Putamen (tissue), 1 donor: ENCODE data around the gene CCDC3.

Experiments used
- DNase-seq: peaks from one replicate; pipeline ENCODE4 v3.0.0-alpha.2; 2016; ENCODE audit warnings: low spot score

CCDC3 gene

DNA sequence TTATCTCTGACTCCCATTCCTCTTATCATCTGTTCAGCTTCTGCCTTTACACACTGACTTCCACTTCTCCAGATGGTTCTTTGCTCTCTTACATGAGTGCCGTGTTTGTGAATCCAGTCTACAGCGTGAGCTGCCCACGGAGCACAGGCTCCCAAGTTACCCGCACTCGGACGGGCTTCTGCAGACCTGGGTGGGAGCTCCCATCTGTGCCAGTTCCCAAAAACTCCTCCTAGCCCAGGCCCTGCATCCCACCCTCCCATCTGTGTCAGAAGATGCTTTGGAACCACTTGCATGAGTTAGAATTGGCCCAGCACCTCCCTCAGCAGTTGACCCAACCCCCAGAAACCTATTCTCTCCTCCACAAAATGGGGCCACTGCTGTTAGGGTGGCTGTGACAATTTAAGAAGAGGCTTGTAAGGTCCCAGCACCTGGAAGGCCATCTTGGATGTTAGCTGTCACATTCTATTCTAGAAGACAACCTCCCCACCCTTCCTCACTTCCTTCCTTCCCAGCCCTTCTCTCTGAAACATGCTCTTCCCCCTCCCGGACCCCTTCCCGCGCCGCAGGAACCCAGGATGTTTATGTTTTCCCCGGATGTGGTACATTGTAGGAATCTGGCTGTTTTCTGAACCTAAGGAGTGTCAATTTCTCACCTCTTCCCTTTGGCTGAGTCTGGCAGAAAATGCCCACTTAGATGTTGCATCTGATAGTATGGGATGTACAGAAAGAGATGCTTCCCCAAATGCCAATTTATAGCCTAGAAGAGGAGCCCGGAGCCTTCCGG lies 79.2 kb downstream of the CCDC3 start:
- no peak for DNase-seq

DNA sequence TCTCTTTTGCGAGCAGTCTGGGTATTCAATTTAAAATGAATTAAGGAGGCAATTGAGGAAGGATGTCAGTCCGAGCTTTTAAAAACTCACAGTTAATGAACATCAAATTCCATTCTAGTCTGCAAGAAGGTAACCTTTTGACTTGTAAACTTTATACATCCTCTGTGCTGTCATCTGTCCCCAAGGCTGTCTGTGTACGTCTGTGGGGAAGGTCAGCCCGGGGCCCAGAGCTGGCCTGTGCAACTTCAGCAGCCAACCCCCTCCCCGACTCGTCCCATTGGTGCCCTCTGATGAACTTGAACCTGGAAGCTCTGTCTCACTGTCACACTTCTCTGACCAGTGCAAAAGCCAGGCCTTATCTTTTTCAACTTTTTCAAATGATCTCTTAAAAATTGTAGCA lies 80.3 kb downstream of the CCDC3 start:
- DNase-seq: no peak

DNA sequence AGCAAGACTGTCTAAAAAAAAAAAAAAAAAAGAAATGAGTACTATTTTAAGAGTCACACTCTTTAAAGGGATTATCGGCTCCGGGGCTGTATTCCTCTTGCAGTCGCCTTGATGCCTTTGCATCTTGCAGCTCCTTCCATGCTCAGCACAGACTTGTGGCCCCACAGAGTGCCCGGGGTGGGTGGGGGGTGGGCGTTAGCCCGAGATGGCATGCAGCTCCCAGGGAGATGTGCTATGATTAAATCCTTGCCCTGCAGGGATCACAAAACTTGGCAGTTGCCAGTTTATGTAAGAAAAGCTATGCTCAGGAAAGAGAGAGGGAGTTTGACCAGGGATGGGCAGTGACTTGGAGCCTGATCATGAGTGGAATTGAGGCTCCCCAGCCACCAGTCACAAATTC lies 81.9 kb downstream of the CCDC3 start:
- DNase-seq: peak; percentile 27

DNA sequence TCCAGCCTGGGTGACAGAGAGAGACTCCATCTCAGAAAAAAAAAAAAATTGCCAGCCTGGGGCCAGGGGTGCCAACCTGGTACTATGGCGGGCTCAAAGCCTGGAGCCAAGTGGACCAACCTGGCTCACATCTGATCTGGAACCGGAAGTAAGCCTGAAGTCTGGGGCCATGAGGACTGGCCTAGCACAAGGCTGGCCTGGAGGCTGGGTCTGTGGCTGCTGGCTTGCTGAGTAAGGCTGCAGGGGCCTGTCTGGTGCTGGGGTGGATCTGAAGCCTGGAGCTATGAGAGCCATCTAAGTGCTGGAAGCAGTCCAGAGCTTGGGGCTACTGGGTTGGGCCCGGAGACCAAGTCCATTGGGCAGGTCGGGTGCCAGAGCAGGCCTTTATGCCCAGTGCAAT lies 84.9 kb downstream of the CCDC3 start:
- DNase-seq: no peak

DNA sequence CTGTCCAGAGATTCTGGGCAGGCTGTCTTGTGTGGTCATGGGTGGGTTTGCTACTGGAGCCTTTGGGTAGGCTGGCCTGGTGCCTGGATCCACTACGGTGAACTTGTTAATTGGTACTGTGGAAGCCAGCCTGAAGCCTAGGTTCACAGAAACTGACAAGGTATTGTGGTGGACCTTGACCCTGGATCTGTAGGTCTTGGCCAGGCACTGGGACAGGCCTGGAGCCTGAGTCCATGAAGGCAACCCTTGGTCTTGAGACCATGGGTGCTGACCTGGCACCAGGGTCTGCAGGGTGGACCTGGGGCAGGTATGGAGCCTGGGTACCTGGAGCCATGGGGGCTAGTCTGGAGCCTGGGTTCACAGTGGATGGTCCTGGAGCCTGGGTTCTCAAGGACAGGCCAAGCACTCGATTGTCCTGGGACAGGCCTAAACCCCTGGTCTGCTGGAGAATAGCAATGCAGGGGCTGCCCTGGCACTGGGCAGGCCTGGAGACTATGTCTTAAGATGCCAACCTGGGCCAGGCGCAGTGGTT lies 85.8 kb downstream of the CCDC3 start:
- DNase-seq: no peak

DNA sequence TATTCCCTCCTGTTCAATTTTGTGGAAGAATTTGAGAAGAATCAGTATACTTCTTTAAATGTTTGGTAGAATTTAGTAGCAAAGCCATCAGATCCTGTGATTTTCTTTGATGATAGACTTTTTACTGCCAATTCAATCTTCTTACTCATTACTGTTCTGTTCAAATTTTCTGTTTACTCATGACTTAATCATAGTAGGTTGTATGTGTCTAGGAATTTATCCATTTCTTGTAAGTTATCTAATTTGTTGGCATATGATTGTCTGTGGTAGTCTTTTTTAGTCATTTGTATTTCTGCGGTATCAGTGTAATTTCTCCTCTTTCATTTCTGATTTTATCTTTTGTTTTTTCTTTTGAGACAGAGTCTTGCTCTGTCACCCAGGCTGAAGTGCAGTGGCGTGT lies 87.4 kb downstream of the CCDC3 start:
- DNase-seq: no peak

DNA sequence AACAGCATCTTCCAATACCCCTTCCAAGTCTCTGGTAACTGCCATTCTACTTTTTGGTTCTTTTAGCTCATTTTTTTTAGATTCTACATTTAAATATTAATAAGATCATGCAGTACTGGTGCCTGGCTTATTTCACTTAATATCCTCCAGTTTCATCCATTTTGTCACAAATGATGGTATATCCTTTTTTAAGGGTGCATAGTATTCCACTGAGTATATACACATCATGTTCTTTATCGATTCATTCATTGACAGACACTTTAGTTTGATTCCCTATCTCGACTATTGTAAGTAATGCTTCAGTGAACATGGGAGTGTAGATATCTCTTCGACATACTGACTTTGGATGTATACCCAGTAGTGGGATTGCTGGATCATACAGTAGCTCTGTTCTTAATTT lies 89.7 kb downstream of the CCDC3 start:
- DNase-seq: no peak

DNA sequence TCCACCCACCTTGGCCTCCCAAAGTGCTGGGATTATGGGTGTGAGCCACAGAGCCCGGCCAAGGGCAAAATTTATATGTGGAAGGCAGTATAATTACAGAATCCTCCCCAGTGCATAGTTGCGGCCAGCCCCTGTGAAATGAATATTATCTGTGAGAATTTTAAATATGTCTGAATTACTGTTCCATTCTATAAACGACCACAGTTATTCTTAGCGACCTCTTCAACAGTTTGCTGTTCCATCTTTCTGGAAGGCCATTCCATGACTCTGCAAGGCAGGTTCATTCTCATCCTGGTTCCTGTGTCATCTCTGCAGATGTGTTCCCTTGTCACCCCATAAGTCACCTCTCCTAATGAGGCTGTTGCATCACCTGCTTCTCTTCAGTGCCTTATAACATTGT lies 90.7 kb downstream of the CCDC3 start:
- DNase-seq: no peak

DNA sequence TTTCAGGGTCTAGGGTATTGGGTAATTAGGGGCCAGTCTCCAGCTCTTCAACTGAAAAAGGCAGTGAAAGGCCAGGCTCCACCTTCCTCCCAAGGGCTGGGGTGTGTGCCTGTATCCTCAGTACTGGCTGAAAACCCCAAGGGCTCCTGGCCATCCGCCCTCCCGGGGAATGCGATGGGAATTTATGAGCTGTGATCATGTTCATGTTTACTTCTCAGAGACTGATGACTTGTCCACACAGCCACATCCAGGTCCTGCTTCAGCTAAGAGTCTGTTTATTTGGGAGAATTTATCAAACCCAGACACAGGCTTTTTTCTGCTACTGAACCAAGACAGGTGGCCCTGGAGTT lies 91.7 kb downstream of the CCDC3 start:
- no peak for DNase-seq

DNA sequence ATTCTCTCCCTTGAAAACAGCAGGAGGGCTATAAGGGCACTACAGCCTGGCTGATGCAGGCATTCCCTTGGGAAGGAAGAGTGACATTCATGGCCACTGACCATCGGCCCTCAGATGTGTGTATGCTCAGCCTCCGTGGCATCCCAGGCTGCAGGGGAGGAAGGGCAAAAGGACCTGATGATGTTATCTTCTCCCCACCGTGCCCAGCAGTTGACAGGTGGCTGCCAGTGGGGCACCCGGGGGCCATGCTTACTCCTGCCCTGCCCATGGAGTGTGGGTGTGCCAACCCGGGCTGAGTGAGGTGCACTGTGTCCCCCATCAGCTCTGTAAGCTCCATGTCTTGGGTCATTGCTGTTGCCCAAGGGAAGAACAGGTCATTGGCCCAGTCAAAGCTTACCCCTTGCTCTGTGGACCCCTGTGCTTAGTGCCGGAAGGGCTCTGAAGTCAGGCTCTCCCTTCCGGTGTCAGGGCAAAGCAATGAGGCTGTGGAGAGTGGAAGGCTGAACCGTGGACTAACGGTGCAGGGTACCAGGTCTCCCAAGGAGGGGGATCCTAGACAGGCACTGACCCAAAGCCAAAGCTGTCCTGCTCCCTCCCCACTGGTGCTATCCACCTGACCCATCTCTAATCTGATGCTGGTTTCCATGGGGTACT lies 92.2 kb downstream of the CCDC3 start:
- DNase-seq: no peak

DNA sequence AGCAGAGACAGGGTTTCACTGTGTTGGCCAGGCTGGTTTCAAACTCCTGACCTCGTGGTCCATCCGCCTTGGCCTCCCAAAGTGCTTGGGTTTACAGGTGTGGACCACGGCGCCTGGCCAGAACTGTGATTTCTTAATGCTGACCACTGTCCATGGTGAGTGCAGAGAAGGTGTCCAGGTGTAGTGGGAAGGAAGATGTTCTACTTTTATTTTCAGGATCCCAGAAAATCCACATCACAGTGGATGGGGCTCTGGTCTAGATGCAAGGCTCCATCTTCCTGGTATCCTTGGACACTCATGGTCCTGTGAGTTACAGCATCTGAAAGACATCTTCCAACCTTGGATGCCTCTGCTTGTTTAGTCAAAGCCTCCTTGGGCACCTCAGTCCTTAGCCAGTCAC lies 92.7 kb downstream of the CCDC3 start:
- DNase-seq: no peak

DNA sequence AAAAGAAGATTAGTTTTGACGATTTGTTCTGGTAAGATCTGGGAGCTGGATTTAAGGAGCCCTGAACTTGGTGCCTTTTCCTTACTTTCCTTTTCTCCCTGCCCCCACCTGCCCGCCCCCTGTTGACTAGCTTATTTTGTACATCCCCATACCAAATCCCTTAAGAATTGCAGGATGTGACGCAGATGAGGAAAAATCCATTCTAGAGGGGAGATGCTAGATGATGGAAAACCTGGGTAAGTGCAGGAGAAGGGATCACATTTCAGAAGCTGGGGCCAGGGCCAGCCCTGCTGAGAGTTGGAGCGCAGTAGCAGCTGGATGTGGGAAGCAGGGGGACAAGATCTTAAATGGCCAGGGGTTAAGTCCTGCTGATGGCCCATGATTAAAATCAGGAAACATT lies 93.9 kb downstream of the CCDC3 start:
- no peak for DNase-seq

DNA sequence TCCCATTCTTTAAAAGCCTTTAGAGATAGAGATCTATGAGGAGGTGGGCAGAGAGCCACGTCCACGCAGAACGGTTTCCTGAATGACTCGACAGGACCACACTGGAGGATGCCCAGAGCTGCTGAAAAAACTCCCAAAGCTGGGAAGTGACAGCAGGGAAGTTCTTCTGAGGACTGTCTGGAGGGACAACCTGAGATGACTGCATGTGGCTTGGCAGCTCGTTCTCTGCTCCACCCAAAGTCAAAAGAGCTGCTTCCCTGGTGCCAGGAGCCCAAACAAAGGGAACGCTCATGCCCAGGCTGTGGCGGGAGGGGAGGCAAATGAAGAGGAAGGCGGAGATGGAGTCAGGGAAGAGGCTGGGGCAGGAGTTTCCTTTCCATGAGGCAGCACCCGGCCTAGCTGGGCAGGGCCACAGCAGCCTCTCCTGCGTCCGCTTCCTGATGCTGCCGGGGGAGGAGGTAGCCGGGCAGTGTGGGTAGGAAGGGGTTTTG lies 95.4 kb downstream of the CCDC3 start:
- no peak for DNase-seq

DNA sequence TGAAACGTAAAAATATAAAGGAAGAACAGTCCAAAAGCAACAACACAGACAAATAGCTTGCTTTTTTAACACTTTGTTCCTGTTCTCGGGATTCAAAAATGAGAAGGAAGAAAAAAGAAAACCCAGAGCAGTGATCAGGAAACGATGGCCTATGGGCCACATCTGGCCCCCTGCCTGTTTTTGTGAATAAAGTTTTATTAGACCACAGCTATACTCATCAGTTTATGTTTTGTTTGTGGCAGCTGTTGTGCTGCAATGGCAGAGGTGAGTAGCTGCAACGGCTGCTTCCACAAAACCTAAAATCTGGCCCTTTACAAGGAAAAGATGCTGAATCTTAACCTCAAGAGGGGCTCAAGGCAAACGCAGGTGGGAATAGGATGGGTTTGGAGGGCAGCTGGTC lies 96.4 kb downstream of the CCDC3 start:
- DNase-seq: no peak

DNA sequence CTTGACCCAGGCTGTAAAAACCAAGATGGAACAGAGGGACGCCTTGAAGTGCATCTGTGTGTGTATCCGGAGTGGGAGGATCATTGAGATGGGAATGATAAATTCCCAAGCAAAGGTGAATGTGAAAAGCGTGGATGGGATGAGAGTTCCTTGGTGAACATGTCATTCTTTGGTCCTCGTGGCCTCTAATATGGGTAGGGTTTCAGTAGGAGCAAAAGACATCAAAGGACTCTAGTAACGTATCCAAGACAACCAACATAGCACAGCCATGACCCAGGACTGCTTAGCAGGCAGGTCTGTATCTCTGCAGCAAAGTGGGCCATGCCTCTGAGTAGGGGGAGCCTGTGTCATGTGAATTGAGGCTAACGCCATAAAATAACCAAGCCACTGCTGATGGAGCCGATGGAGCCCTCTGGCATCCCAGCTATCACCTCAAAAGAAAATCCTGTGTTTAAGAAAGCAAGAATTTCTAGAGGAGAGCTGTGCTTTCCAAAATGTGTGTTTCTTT lies 98.6 kb downstream of the CCDC3 start:
- DNase-seq: no peak

DNA sequence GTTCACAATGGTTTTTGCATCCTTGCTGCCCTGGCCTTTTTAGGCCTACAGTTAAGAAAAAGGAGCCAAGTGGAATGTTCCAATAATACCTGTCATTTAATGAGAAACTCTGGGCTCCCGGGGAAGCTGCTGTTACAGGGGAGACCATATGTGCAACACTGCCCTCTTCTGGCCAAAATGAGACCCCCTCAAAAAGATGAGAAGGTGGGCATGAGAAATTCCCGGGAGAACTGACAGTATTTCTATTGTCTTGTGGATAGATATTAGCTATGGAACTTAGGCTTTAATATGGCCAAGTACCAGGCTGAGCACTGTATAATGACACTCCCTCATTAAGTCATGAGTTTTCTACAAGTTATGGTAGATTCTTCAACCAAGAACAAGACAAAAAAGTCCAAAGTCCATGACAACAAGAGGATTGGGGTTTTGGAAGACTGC lies 99.4 kb downstream of the CCDC3 start:
- DNase-seq: no peak

DNA sequence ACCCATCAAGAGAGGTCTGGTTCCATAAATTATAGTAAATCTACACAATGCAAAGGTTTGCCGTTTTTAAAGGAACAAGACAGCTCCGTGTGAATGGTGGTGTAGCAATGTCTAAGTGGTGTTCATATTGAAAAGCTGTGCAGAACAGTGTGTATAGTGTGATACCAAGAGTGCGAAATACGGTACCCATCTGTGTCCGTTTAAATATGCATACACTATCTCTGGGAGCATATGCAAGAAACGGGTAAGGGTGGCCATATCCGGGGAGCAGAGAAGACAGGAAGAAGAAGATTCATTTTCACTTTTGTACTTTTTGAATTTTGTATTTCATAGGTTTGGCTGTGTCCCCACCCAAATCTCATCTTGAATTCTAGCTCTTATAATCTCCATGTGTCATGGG lies 102.0 kb downstream of the CCDC3 start:
- DNase-seq: no peak

DNA sequence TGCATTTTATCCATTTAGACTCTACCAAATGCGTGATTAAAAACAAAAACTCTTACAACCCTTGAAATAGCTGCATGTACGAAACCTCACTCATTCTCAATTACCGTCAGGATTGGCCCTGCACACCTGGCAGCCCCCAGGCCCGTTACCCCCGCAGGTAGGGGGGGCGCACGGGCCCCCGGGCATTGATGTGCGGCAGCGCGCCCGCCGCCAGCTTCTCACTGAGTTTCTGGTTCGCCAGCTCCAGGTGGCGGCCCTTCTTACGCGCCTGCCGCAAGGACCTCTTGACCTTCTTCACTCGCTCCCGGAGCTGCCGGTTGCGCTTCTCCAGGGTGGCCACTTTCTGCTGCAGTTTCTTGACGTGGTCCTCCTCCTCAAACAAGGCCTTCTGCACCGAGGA lies 103.2 kb downstream of the CCDC3 start:
- no peak for DNase-seq

DNA sequence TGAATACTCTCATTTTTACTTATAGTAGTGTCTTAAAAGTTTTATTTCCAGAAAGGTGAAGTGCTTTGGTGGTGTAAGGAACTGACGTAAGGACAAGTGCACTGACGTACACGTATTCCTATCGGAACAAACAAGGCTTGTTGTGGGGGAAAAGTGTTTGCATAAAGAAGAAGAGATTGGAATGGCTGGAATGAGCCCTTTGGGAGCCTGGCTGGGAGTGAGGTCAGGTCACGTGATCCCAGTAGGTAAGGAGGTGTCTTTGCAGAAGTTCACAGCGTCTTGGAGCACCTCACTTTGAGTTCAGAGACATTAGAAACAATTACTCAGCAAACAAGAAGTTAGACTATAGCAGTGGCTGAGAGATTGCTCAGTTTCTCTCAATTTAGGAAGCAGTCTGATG lies 104.2 kb downstream of the CCDC3 start:
- no peak for DNase-seq

DNA sequence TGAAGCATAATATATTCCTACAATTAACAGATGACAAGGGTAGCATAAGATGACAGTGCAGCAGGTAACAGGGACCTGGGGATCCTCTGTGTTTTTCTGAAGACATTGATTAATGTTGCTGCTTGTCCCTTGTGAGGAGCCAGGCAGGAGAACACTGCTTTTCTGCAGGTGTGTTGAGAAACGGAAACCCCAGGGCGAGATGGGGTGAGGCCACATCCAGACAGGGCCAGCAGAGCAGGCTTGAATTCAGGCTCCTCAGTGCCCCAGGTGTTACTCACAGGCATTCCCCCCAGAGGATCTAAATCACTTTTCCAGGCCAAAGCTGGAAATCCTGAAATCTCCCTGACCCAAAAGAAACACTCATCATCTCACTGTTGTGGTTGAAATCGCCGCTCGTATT lies 105.3 kb downstream of the CCDC3 start:
- DNase-seq: no peak

DNA sequence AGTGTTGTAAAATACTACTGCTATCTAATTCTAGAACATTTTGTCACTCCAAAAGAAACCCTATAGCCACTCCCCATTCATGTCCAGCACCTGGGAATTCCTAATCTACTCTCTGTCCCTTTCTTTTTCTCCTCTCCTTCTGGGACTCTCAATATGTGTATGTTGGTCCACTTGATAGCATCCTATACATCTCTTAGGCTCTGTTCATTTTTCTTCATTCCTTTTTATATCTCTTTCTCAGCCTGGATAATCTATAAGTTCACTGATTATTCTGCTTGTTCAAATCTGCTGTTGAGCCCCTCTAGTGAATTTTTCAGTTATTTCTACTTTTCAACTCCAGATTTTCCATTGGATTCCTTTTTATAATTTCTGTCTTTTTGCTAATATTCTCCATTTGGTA lies 108.6 kb downstream of the CCDC3 start:
- no peak for DNase-seq

DNA sequence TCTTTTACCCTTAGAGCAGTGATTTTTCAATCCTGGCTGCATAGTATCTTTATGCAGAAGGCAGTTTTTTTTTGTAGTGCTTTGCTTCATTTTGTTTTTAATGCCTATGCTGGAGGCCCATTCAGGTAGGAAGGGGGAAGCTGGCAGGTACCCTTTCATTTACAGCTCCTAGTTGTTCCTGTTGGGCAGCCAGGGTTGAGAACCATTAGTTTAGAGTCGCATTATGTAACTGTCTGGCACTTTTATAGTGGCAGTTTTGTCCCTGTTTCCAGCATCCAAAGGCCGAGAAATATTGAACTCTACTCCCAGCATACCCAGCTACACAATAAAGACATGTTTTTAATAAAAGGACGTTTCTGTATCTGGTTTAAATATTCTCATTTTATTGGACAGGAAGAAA lies 110.6 kb downstream of the CCDC3 start:
- no peak for DNase-seq

DNA sequence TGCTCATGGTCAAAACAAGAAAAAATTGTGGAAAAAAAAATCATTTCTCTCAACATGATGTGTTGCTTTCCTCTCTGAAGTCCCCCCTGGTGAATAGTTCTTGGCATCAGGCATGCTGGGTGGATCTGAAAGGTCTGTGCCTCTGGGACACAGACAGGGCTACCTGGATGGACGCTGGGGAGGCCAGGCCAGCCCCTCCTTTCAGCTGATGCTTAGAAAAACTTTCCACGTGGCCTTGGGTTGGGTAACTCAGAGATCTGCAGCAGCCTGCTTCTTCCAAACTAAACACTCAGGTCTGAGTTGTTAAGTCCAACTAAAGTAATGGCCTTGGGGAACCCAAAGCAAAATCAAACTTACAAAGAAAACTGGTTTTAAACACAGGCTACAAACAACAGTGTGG lies 113.0 kb downstream of the CCDC3 start:
- DNase-seq: no peak
